Measurements from ENCODE around the gene ENTHD1. TPM values are rescaled to one million over a fixed set of nuclear protein-coding genes. Genes with fewer than 3 reads are reported as not detected.
"Not testable (repeated sequence)": the region's sequence is repeated elsewhere in the genome, so short reads cannot be mapped to it uniquely, and the experiment has no call there.

The ENTHD1 gene
- total RNA-seq, 2 donors from 2014 or later, result not detected

- ATAC-seq; intact Hi-C loops (cut with DNase I, micrococcal nuclease); DNase-seq: not testable (repeated sequence)
Observed at GRCh38 chr22:39869797-39870196, 23.8 kb downstream of the ENTHD1 start.

GRCh38 chr22:39868741-39869140 lies 24.8 kb downstream of the ENTHD1 start:
- intact Hi-C loops (cut with DNase I, micrococcal nuclease), result no loop called here
- no peak for ATAC-seq
- no peak for DNase-seq

GRCh38 chr22:39859903-39860588 lies 33.5 kb downstream of the ENTHD1 start:
- ATAC-seq (no peak), DNase-seq (no peak)
- intact Hi-C loops (cut with DNase I, micrococcal nuclease), result no loop called here

GRCh38 chr22:39856588-39856987 lies 37.0 kb downstream of the ENTHD1 start:
- intact Hi-C loops (cut with DNase I, micrococcal nuclease), result no loop called here
- DNase-seq, result no peak
- ATAC-seq, result no peak

GRCh38 chr22:39852799-39853198 lies 40.8 kb downstream of the ENTHD1 start:
- ATAC-seq (no peak), DNase-seq (no peak)
- intact Hi-C loops (cut with DNase I, micrococcal nuclease), result no loop called here

GRCh38 chr22:39851606-39852315 lies 41.8 kb downstream of the ENTHD1 start:
- ATAC-seq (no peak), DNase-seq (no peak)
- intact Hi-C loops (cut with DNase I, micrococcal nuclease), result no loop called here

- DNase-seq, result no peak
- intact Hi-C loops (cut with DNase I, micrococcal nuclease), result no loop called here
- ATAC-seq, result no peak
Observed at GRCh38 chr22:39847477-39847876, 46.1 kb downstream of the ENTHD1 start.

GRCh38 chr22:39846539-39846938 lies 47.0 kb downstream of the ENTHD1 start:
- DNase-seq; intact Hi-C loops (cut with DNase I, micrococcal nuclease); ATAC-seq: not testable (repeated sequence)

GRCh38 chr22:39845529-39845928 lies 48.0 kb downstream of the ENTHD1 start:
- intact Hi-C loops (cut with DNase I, micrococcal nuclease), result no loop called here
- ATAC-seq, result no peak

GRCh38 chr22:39839917-39840510 lies 53.5 kb downstream of the ENTHD1 start:
- intact Hi-C loops (cut with DNase I, micrococcal nuclease), result no loop called here
- ATAC-seq (no peak), DNase-seq (no peak)

More at GRCh38 chr22:39845529-39845928, 48.0 kb downstream of the ENTHD1 start:
- DNase-seq, result no peak

GRCh38 chr22:39839204-39839603 lies 54.4 kb downstream of the ENTHD1 start:
- ATAC-seq (no peak), DNase-seq (no peak)
- intact Hi-C loops (cut with DNase I, micrococcal nuclease), result no loop called here

- DNase-seq (no peak), ATAC-seq (no peak)
- intact Hi-C loops (cut with DNase I, micrococcal nuclease), result no loop called here
Observed at GRCh38 chr22:39833610-39834009, 60.0 kb downstream of the ENTHD1 start.

- ATAC-seq (no peak), DNase-seq (no peak)
- intact Hi-C loops (cut with DNase I, micrococcal nuclease), result no loop called here
Observed at GRCh38 chr22:39833093-39833492, 60.5 kb downstream of the ENTHD1 start.

- intact Hi-C loops (cut with DNase I, micrococcal nuclease), result no loop called here
- DNase-seq, result no peak
Observed at GRCh38 chr22:39832627-39833074, 60.9 kb downstream of the ENTHD1 start.

GRCh38 chr22:39825661-39826102 lies 67.9 kb downstream of the ENTHD1 start:
- ATAC-seq (no peak), DNase-seq (no peak)
- intact Hi-C loops (cut with DNase I, micrococcal nuclease), result no loop called here

More at GRCh38 chr22:39832627-39833074, 60.9 kb downstream of the ENTHD1 start:
- no peak for ATAC-seq

GRCh38 chr22:39821008-39821407 lies 72.6 kb downstream of the ENTHD1 start:
- ATAC-seq, result no peak
- no peak for DNase-seq
- intact Hi-C loops (cut with DNase I, micrococcal nuclease), result no loop called here

- ATAC-seq, result no peak
- intact Hi-C loops (cut with DNase I, micrococcal nuclease), result no loop called here
- DNase-seq, result no peak
Observed at GRCh38 chr22:39820256-39820655, 73.3 kb downstream of the ENTHD1 start.

GRCh38 chr22:39819429-39819828 lies 74.1 kb downstream of the ENTHD1 start:
- ATAC-seq (no peak), DNase-seq (no peak)
- intact Hi-C loops (cut with DNase I, micrococcal nuclease), result no loop called here

GRCh38 chr22:39818094-39818493 lies 75.5 kb downstream of the ENTHD1 start:
- ATAC-seq (no peak), DNase-seq (no peak)
- intact Hi-C loops (cut with DNase I, micrococcal nuclease), result no loop called here

GRCh38 chr22:39815932-39816331 lies 77.6 kb downstream of the ENTHD1 start:
- intact Hi-C loops (cut with DNase I, micrococcal nuclease), result no loop called here
- no peak for DNase-seq
- ATAC-seq, result no peak
